Osteoblast (primary cell): Measurements from ENCODE around the gene SLC9A1. TPM values are rescaled to one million over a fixed set of nuclear protein-coding genes. Genes with fewer than 3 reads are reported as not detected.
"Not testable (repeated sequence)": the region's sequence is repeated elsewhere in the genome, so short reads cannot be mapped to it uniquely, and the experiment has no call there.

Source experiments
- DNase-seq: peaks from one replicate; pipeline ENCODE4 v3.0.0; 2011; ENCODE audit warnings: low spot score, mixed read lengths; ENCODE audit not compliant: insufficient read length; ENCODE audit errors: missing footprints
- H2AFZ ChIP-seq: 2 replicates; pipeline ENCODE4 v1.6.0; 2011; ENCODE audit warnings: mild to moderate bottlenecking, low read length
- H3K27ac ChIP-seq: 2 replicates; pipeline ENCODE4 v1.5.1; 2011; ENCODE audit warnings: mild to moderate bottlenecking, low read depth, low read length, moderate library complexity
- H3K27me3 ChIP-seq: 2 replicates; pipeline ENCODE4 v1.6.0; 2012; ENCODE audit warnings: mild to moderate bottlenecking, control low read depth, inconsistent platforms, low read length, moderate library complexity; ENCODE audit not compliant: insufficient read depth
- H3K36me3 ChIP-seq: 2 replicates; pipeline ENCODE4 v1.5.1; 2011; ENCODE audit warnings: mild to moderate bottlenecking, low read length, control low read depth, moderate library complexity; ENCODE audit not compliant: insufficient read depth
- H3K4me1 ChIP-seq: 2 replicates; pipeline ENCODE4 v1.5.1; 2011; ENCODE audit warnings: mild to moderate bottlenecking, low read length, control low read depth, moderate library complexity; ENCODE audit not compliant: insufficient read depth
- H3K4me2 ChIP-seq: 2 replicates; pipeline ENCODE4 v1.6.0; 2011; ENCODE audit warnings: mild to moderate bottlenecking, low read length; ENCODE audit not compliant: insufficient read depth
- H3K4me3 ChIP-seq: fragments of 200-600 bp; sonication (generic); 3 replicates; pipeline ENCODE4 v1.5.1; 2012; ENCODE audit warnings: mild to moderate bottlenecking, low read length, inconsistent platforms; ENCODE audit not compliant: insufficient read depth
- H3K79me2 ChIP-seq: 2 replicates; pipeline ENCODE4 v1.6.0; 2012; ENCODE audit warnings: mild to moderate bottlenecking, low read length, control low read depth, inconsistent platforms; ENCODE audit not compliant: insufficient read depth
- H3K9me3 ChIP-seq: 2 replicates; pipeline ENCODE4 v1.5.1; 2011; ENCODE audit warnings: low read depth, low read length, control low read depth
- H4K20me1 ChIP-seq: 2 replicates; pipeline ENCODE4 v1.6.0; 2012; ENCODE audit warnings: mild to moderate bottlenecking, low read length, control low read depth; ENCODE audit not compliant: insufficient read depth
- total RNA-seq: library from RNA; depleted of rRNA; stranded (reverse); fragments of >200 nt; gene quantifications from 2 replicates; pipeline ENCODE4 v1.2.3, GENCODE V29; 2012
- TF ChIP-seq, protein P1 (sequence below): IDR thresholded peaks from 2 replicates; pipeline ENCODE4 v1.5.1; 2011; ENCODE audit warnings: mild to moderate bottlenecking, low read depth, low read length, moderate library complexity; ENCODE audit errors: extremely low read depth

The SLC9A1 gene
- total RNA-seq, 1 donor, result 7.6 TPM

- Histone ChIP-seq H3K9me3 (no peaks in the 10 kb centered on the region), H2AFZ (no peak overlapping the region), H3K4me1 (peaks cover 9% of the 10 kb centered on the region), H3K27me3 (no peaks in the 10 kb centered on the region), H3K27ac (no peak overlapping the region), H3K4me3 (no peak overlapping the region), H3K4me2 (no peak overlapping the region), H3K36me3 (no peaks in the 10 kb centered on the region), H4K20me1 (no peaks in the 10 kb centered on the region), H3K79me2 (no peaks in the 10 kb centered on the region)
- TF ChIP-seq, protein P1, sequence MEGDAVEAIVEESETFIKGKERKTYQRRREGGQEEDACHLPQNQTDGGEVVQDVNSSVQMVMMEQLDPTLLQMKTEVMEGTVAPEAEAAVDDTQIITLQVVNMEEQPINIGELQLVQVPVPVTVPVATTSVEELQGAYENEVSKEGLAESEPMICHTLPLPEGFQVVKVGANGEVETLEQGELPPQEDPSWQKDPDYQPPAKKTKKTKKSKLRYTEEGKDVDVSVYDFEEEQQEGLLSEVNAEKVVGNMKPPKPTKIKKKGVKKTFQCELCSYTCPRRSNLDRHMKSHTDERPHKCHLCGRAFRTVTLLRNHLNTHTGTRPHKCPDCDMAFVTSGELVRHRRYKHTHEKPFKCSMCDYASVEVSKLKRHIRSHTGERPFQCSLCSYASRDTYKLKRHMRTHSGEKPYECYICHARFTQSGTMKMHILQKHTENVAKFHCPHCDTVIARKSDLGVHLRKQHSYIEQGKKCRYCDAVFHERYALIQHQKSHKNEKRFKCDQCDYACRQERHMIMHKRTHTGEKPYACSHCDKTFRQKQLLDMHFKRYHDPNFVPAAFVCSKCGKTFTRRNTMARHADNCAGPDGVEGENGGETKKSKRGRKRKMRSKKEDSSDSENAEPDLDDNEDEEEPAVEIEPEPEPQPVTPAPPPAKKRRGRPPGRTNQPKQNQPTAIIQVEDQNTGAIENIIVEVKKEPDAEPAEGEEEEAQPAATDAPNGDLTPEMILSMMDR, result no peak
- DNase-seq, result peak; percentile 72
These were observed 37.2 kb upstream of the SLC9A1 start for GRCh38 chr1:27192039-27192529.

GRCh38 chr1:27184665-27185064 is 29.7 kb upstream of the SLC9A1 start:
- DNase-seq, H2AFZ ChIP-seq, H3K9me3 ChIP-seq, H3K4me2 ChIP-seq, H3K79me2 ChIP-seq, H3K36me3 ChIP-seq, H3K4me3 ChIP-seq, H4K20me1 ChIP-seq, H3K27me3 ChIP-seq, H3K4me1 ChIP-seq, H3K27ac ChIP-seq: not testable (repeated sequence)

- Histone ChIP-seq H3K27me3 (no peaks in the 10 kb centered on the region), H3K79me2 (no peaks in the 10 kb centered on the region), H2AFZ (no peak overlapping the region), H4K20me1 (no peaks in the 10 kb centered on the region), H3K4me2 (no peak overlapping the region), H3K9me3 (no peaks in the 10 kb centered on the region), H3K4me1 (no peaks in the 10 kb centered on the region), H3K27ac (no peak overlapping the region), H3K36me3 (no peaks in the 10 kb centered on the region), H3K4me3 (no peak overlapping the region)
- no peak for DNase-seq
- TF ChIP-seq, protein P1, result no peak
These were observed 25.1 kb upstream of the SLC9A1 start for GRCh38 chr1:27179979-27180378.

DNA sequence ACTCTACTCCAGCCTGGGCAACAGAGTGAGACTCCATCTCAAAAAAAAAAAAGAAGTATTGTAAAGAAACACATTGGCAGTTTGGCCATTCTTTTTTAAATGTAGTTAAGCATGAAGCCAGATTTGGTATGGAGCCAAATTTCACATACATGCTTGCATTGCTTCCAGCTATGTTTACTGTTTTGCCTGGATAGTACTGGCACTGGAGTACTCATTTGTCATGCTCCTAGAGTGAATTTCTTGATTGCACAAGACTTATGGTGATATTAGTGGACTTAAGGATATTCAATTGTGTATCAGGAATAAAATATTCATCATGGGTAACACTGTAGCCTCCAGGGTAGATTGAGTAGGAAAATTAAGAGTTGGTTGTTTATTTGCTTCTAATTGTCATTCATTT is 24.5 kb upstream of the SLC9A1 start:
- H3K4me3 ChIP-seq, result no peak overlapping the region
- no peaks in the 10 kb centered on the region for H3K79me2 ChIP-seq
- H3K36me3 ChIP-seq, result no peaks in the 10 kb centered on the region
- H3K9me3 ChIP-seq, result no peaks in the 10 kb centered on the region
- H2AFZ ChIP-seq, result no peak overlapping the region
- H3K4me1 ChIP-seq, result no peaks in the 10 kb centered on the region
- no peak for DNase-seq
- no peak overlapping the region for H3K4me2 ChIP-seq
- H3K27me3 ChIP-seq, result no peaks in the 10 kb centered on the region
- TF ChIP-seq, protein P1, result no peak
- H3K27ac ChIP-seq, result no peak overlapping the region
- no peaks in the 10 kb centered on the region for H4K20me1 ChIP-seq

DNA sequence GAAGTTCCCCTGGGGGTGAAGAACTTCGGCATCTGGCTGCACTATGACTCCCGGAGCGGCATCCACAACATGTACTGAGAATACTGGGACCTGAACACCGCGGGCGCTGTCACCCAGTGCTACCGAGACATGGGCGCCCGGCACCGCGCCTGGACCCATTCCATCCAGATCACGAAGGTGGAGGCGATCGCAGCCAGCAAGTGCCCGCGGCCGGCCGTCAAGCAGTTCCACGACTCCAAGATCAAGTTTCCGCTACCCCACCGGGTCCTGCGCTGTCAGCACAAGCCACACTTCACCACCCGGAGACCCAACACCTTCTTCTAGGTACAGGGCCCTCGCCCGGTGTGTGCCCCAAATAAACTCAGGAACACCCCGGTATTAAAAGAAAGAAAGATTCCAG is 22.0 kb upstream of the SLC9A1 start:
- Histone ChIP-seq H3K4me1 (no peaks in the 10 kb centered on the region), H4K20me1 (no peaks in the 10 kb centered on the region), H3K79me2 (no peaks in the 10 kb centered on the region), H3K27me3 (no peaks in the 10 kb centered on the region), H3K9me3 (no peaks in the 10 kb centered on the region), H3K4me3 (no peak overlapping the region), H3K4me2 (no peak overlapping the region), H3K27ac (no peak overlapping the region), H3K36me3 (no peaks in the 10 kb centered on the region), H2AFZ (no peak overlapping the region)
- TF ChIP-seq, protein P1, result no peak
- no peak for DNase-seq
